Right atrium auricular region (tissue), 2 donors: ENCODE measurements around the gene ZNF628. TPM values are rescaled to one million over a fixed set of nuclear protein-coding genes. Genes with fewer than 3 reads are reported as not detected.
A peak's percentile ranks its signal among the peaks of the same experiment; 100 is the strongest.

Experiments
- DNase-seq: peaks from one replicate; pipeline ENCODE4 v3.0.0-alpha.2; 2019; ENCODE audit warnings: low spot score
- H3K27ac ChIP-seq, 2 donors: fragments of 200-600 bp; sonication (generic); 1 replicate in 1 of 2; 2 replicates in 1 of 2; pipeline ENCODE4 v1.5.1; 2016 to 2019
- H3K27me3 ChIP-seq, 2 donors: fragments of 200-600 bp; sonication (generic); one replicate each; pipeline versions ENCODE4 v1.5.1 to v1.6.0; 2017 to 2019
- H3K36me3 ChIP-seq: fragments of 200-600 bp; sonication (generic); one replicate; pipeline ENCODE4 v1.5.1; 2016
- H3K4me1 ChIP-seq, 2 donors: fragments of 200-600 bp; sonication (generic); one replicate each; pipeline versions ENCODE4 v1.5.1 to v1.6.0; 2017 to 2019
- H3K4me3 ChIP-seq, 2 donors: fragments of 200-600 bp; sonication (generic); 1 replicate in 1 of 2; 2 replicates in 1 of 2; pipeline ENCODE4 v1.5.1; 2017 to 2019; ENCODE audit warnings: mild to moderate bottlenecking in 1 of 2, moderate library complexity in 1 of 2
- H3K9me3 ChIP-seq, 2 donors: fragments of 200-600 bp; sonication (generic); one replicate each; pipeline ENCODE4 v1.5.1; 2019
- CTCF ChIP-seq, 2 donors: fragments of 200-600 bp; sonication (generic); IDR thresholded peaks; one replicate each; pipeline ENCODE4 v1.5.1; 2019; ENCODE audit warnings: antibody characterized with exemption in 2 of 2
- total RNA-seq, 2 donors: library from RNA; depleted of rRNA; stranded (reverse); fragments of >200 nt; gene quantifications; one replicate each; pipeline ENCODE4 v1.1.0, GENCODE V29; 2016

The ZNF628 gene
- total RNA-seq, 2 donors from 2014 or later = 5.6 to 13.2 TPM

- DNase-seq = no peak
- Histone ChIP-seq H3K27me3 (no peaks in the 10 kb centered on the region), H3K4me1 (peaks cover 0 to 63% of the 10 kb centered on the region in 2 donors), H3K27ac (no peak overlapping the region), H3K36me3 (peaks cover 11% of the 10 kb centered on the region), H3K4me3 (no peak overlapping the region), H3K9me3 (no peaks in the 10 kb centered on the region)
- TF ChIP-seq CTCF (IDR thresholded peaks at IDR 0.05) = no peak
Measured at GRCh38 chr19:55482156-55482961, 5.9 kb downstream of the ZNF628 start.

GRCh38 chr19:55482967-55483705 lies 6.7 kb downstream of the ZNF628 start:
- Histone ChIP-seq H3K27ac (no peak overlapping the region), H3K4me3 (no peak overlapping the region), H3K27me3 (no peaks in the 10 kb centered on the region), H3K4me1 (peaks cover 0 to 63% of the 10 kb centered on the region in 2 donors), H3K9me3 (no peaks in the 10 kb centered on the region), H3K36me3 (peaks cover 11% of the 10 kb centered on the region)
- TF ChIP-seq CTCF (IDR thresholded peaks at IDR 0.05) = no peak
- no peak for DNase-seq

- Histone ChIP-seq H3K27me3 (no peaks in the 10 kb centered on the region), H3K9me3 (no peaks in the 10 kb centered on the region), H3K4me1 (peaks cover 0 to 62% of the 10 kb centered on the region in 2 donors), H3K36me3 (peaks cover 11% of the 10 kb centered on the region), H3K27ac (peak overlapping the region; percentile 89), H3K4me3 (peak overlapping the region in 1 of 2 donors; percentile 66)
- TF ChIP-seq CTCF (IDR thresholded peaks at IDR 0.05) = no peak
- no peak for DNase-seq
Measured at GRCh38 chr19:55483706-55484592, 7.5 kb downstream of the ZNF628 start.

GRCh38 chr19:55484593-55485438 lies 8.4 kb downstream of the ZNF628 start, which contains the start of gene NAT14:
Gene NAT14, plus strand, starts transcription at chr19:55485188. Its CDS starts 521 bp downstream, at chr19:55485709.
- H3K36me3 ChIP-seq = peaks cover 11% of the 10 kb centered on the region
- no peaks in the 10 kb centered on the region for H3K9me3 ChIP-seq
- TF ChIP-seq CTCF (IDR thresholded peaks at IDR 0.05) = no peak
- H3K4me1 ChIP-seq = peaks cover 0 to 60% of the 10 kb centered on the region in 2 donors
- H3K27me3 ChIP-seq = no peaks in the 10 kb centered on the region
- peak within 1 kb of the TSS; percentile 89 for H3K27ac ChIP-seq
- no peak for DNase-seq
- peak within 1 kb of the TSS; percentile 45 to 66 for H3K4me3 ChIP-seq
